M059J (cell line): Measurements from ENCODE around the gene MYPOP. TPM values are rescaled to one million over a fixed set of nuclear protein-coding genes. Genes with fewer than 3 reads are reported as not detected.
A peak's percentile ranks its signal among the peaks of the same experiment; 100 is the strongest.
"Not testable (repeated sequence)": the region's sequence is repeated elsewhere in the genome, so short reads cannot be mapped to it uniquely, and the experiment has no call there.

Source experiments
- DNase-seq: peaks from one replicate; pipeline ENCODE4 v3.0.0-alpha.2; 2012; ENCODE audit warnings: low read depth
- total RNA-seq: library from RNA; depleted of rRNA; stranded (reverse); fragments of >200 nt; shearing (Covaris generic); gene quantifications from 2 replicates; pipeline ENCODE4 v1.2.3, GENCODE V29; 2014

MYPOP gene
- total RNA-seq, 1 experiment from 2014 or later = 4.7 TPM

GRCh38 chr19:45883586-45883880, 18.9 kb downstream of the MYPOP start:
- no peak for DNase-seq

GRCh38 chr19:45882652-45883585, 19.5 kb downstream of the MYPOP start:
- no peak for DNase-seq

DNA sequence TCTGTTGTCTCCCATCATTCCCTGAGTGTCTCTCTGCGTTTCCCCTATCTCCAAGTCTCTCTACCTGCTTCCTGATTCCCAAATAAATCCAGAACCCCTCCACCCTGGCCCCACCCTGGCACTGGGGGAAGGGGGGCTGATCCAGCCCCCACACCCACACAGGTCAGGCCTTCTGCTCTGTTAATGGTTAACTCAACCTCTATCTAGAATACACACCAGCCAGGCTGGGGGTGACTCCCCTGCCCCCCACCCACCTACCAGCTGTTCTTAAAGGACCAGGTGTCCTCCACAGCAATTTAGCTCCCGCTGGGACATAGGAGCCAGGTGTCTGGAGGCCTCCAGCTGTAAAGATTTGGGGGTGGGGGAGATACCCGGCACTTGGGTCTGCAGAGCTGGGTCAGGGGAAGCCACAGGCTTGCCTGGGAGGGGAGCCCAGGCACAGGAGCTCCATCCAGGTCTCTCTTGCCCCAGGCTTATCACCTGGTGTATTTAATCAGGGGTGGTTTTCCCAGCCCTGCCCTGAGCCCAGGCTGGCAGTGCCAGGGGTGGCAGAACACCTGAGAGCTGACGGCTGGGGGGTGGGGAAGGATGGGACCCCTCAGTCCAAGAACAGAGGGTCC, 20.4 kb downstream of the MYPOP start:
- no peak for DNase-seq

DNA sequence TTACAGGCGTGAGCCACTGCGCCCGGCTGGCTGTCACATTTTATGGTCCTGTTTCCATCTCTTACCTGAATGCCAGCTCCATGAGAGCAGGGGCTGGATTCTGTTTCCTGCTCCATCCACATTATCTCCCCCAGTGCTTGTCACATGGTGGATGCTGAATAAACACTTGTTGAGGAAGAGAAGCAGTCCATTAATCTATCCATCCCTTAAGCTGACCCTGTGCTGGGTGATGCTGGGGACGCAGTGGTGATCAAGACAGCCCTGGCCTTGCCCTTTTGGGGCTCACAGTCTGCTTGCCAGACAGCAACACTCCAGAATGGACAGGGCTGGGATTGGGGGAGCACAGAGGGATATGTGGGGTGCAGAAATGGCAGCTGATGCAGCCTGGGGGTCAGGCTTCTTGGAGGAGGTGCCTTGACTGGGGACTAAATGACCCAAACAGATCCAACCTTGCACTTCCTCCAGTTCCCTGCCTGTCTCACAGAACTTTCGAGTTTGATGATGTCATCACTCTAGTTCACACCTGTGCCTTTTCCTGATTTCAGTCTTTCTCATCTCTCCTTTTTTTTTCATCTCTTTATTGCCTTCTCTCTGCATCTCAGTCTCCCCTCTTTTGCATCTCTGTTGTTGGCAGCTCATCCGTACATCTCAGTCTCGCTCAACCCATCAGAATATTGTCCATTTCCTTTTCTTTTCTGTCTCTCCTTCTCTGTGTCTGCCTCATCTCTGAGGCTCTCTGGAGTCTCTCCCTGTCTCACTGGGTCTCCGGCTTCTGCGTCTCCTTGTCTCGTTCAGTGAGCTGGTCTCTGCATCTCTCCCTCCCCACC, 21.1 kb downstream of the MYPOP start:
- no peak for DNase-seq

DNA sequence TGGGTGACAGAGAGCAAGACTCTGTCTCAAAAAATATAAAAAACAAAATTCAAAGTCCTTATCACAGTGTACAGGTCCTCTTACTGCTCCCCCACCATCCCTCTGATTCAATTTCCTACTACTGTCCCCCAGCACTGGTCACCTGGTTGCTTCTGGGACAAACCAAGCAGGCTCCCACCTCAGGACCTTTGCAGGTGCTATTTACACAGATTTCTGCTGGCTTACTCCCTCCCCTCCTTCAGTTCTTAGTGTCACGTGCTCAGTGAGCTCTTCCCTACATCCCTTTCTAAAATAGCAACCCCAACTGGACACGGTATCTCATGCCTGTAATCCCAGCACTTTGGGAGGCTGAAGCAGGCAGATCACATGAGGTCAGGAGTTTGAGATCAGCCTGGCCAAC, 22.4 kb downstream of the MYPOP start:
- no peak for DNase-seq

- no peak for DNase-seq
Observed at GRCh38 chr19:45879055-45879454, 23.4 kb downstream of the MYPOP start.

DNA sequence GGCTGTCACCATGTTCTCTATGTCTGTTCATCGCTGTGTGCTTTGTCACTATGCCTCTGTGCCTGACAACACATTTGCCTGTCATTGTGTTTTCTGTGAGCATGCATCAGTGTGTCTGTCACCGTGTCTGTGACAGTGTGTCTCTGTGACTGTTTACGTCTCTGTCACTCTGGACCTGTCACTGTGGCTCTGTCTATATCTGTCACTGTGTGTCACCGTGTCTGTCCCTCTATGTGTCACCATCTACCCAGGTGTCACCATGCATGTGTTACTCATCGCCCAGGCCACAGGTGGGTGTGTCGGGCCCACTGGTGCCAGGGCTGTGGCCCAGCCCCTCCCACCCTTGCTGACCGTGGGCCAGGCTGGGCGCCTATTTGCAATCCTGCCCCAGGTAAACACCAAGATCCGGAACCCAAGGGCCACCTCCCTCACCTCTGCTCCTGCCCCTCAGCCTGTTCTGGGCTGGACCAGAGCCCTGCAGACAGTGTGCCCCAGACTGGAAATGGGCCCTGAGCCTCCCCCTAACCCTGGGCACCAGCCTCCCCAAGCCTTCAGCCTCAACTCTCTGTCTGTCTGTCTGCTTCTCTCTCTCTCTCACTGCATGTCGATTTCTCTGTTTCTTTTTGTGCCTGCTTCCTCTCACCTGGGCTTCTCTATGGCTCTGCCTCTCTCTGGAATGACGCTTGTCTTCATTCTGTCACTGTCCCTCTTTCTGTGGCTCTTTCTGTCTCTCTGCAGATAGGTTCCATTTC, 24.2 kb downstream of the MYPOP start:
- no peak for DNase-seq

DNA sequence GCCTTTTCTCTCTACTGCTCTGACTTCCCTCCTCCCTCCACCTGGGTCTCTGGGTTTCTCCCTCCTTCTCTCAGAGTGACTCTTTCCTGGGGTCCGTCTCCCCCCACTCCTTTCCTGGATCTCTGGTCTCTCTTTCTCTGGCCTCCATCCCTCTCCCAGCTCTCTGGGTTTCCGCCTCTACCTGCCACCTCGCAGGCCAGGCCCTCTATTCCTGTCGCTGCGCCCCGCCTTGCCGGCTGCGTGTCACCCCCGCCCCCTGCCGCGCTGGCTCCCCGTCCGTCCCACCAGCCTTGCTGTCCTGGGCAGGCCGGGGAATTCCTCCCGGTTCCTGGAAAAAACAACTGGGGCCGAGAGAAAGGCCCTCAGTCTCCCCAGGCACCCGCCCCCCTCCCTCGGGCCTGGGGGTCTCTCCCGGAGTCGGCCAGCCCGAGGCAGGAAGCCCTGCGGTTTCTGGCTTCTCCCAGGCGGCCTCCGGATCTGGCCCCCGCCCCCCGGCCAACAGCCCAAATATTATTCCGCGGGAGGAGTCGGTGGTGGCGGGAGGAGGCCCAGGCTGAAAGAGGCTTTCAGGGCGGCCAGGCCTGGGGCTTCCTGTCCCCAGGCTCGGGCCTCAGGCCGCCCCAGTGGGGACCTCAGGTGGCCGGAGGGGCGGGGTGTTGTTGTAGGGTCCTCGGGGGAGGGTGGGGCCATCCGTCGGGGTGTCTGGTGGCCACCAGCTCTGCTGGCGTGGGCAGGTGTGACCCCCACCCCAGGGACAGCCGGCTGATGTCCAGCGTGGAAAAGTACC, 25.8 kb downstream of the MYPOP start:
- DNase-seq = no peak

DNA sequence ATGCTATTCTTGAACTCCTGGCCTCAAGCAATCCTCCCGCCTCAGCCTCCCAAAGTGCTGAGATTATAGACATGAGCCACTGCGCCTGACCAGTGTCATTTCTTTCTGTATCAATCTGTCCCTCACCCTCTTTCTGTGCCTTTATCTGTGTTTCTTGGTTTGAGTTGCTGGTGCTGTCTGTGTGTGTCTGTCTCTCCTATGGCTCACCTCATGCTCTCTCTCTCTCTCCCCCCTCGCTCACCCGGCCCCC, 26.3 kb downstream of the MYPOP start:
- DNase-seq = no peak

- no peak for DNase-seq
Observed at GRCh38 chr19:45874620-45874966, 27.8 kb downstream of the MYPOP start.

GRCh38 chr19:45873219-45873772, 29.1 kb downstream of the MYPOP start:
- DNase-seq = no peak

DNA sequence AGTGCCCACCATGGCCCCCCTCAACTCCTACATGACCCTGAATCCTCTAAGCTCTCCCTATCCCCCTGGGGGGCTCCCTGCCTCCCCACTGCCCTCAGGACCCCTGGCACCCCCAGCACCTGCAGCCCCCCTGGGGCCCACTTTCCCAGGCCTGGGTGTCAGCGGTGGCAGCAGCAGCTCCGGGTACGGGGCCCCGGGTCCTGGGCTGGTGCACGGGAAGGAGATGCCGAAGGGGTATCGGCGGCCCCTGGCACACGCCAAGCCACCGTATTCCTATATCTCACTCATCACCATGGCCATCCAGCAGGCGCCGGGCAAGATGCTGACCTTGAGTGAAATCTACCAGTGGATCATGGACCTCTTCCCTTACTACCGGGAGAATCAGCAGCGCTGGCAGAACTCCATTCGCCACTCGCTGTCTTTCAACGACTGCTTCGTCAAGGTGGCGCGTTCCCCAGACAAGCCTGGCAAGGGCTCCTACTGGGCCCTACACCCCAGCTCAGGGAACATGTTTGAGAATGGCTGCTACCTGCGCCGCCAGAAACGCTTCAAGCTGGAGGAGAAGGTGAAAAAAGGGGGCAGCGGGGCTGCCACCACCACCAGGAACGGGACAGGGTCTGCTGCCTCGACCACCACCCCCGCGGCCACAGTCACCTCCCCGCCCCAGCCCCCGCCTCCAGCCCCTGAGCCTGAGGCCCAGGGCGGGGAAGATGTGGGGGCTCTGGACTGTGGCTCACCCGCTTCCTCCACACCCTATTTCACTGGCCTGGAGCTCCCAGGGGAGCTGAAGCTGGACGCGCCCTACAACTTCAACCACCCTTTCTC, 30.1 kb downstream of the MYPOP start:
- no peak for DNase-seq

GRCh38 chr19:45870798-45871197, 31.6 kb downstream of the MYPOP start:
- DNase-seq = no peak

- DNase-seq = not testable (repeated sequence)
Observed at GRCh38 chr19:45867241-45867640, 35.2 kb downstream of the MYPOP start.

GRCh38 chr19:45866400-45867176, 35.8 kb downstream of the MYPOP start:
- no peak for DNase-seq

DNA sequence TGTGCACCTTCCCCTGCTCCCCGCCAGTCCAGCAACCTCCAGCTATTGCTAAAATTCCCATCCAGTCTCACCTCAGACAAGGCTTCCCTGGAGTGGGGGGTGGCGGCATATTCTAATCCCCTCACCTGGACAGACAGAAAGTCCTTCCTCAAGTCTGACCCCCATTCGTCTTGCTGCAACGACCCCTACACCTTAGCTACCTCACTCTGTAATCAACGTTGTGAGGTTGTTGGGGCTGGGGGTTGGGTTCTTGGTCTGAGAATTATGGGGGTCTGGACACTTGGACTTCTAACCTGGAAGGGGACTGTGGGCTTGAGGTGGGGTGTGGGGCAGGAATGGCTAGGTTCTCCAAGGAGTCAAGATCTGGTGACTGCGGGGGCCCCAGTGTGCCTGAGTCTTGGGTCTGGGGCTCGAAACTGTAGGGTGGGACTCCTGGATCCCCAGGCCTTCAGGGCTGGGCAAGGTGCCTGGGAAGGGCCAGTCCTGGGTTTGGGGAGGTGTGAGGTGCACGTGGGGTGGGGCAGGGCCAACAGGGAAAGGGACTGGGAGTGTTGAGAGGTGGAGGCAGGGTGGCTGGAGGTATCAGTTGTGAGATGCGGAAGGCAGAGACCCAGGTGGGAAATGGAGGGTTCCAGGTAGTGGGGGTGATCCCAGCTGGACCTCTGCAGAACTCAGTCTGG, 37.0 kb downstream of the MYPOP start:
- DNase-seq = no peak

DNA sequence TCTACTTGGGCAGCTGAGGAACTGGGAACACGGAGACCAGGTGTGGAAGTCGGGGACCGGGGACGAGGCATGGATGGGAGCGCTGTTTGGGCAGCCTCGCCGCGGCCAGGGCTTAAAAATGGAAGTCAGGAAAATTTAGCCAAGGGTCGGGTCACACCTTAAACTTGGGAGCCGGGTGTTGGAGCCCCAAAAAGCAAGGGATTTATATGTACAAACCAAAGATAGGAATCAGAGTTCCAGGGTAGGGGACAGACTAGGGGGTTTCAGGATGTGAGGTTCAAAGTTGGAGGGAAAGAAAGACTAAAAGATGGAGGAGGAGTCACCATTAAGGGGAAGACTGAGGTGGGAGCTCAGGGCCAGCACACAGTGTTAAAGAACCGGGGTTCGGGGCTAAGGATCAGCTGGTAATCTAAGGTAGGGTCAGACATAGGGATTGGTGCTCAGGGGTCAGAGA, 37.8 kb downstream of the MYPOP start:
- no peak for DNase-seq

DNA sequence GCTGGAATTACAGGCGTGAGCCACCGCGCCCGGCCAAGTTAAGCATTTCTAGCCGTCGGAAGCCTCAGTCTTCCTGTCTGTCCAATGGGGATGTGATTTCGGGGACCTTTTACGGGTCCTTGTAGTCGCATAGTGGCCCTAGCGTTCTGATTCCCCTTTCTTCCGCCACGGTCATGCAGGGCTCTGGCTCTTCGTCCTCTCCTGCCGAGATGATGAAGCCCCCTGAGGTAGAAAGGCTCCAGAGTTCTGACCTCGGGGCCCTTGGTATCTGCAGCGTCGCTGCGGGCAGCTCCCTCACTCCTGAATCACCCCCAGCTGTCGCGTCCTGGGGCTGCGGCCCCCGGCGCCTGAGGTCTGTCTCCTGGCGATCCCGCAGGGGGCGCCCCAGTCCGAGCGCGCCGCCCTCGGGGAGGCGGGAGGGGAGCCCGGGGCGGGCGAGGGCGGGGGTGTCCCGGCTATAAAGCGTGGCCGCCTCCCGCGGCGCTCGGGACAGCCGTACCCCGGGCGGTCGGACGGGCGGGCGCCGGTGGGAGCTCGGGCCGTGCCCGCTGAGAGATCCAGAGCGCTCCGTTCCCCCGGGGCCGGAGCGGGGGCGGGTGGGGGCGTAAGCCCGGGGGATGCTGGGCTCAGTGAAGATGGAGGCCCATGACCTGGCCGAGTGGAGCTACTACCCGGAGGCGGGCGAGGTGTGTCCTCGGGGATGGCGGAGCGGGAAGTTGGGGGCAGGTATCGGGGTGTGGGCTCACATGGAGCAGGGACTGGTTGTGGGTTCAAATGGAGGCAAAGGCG, 38.4 kb downstream of the MYPOP start, which contains the start of gene FOXA3:
FOXA3 (plus strand) TSS at position 487 of the 789 bp plus-strand sequence; CDS start at position 618, 131 bp downstream.
- peak; percentile 53 for DNase-seq
